IPS-18a (cell line): Measurements from ENCODE around the gene KRTAP25-1.

ENCODE experiments used
- H3K27ac ChIP-seq: one replicate; pipeline ENCODE4 v1.5.1; 2013; ENCODE audit warnings: low read length
- H3K27me3 ChIP-seq: one replicate; pipeline ENCODE4 v1.6.1; 2013; ENCODE audit warnings: mild to moderate bottlenecking, low read length; ENCODE audit not compliant: control insufficient read depth, insufficient read depth
- H3K36me3 ChIP-seq: one replicate; pipeline ENCODE4 v1.6.1; 2013; ENCODE audit warnings: low read depth, low read length; ENCODE audit not compliant: control insufficient read depth
- H3K4me1 ChIP-seq: one replicate; pipeline ENCODE4 v1.6.1; 2013; ENCODE audit warnings: low read depth, low read length; ENCODE audit not compliant: control insufficient read depth
- H3K4me3 ChIP-seq: one replicate; pipeline ENCODE4 v1.5.1; 2013; ENCODE audit warnings: low read length
- H3K9ac ChIP-seq: one replicate; pipeline ENCODE4 v1.6.1; 2013; ENCODE audit warnings: mild to moderate bottlenecking, low read length, moderate library complexity
- H3K9me3 ChIP-seq: one replicate; pipeline ENCODE4 v1.6.1; 2013; ENCODE audit warnings: low read depth, low read length; ENCODE audit not compliant: control insufficient read depth

KRTAP25-1 gene

GRCh38 chr21:30245061-30245460, 44.3 kb downstream of the KRTAP25-1 start:
- Histone ChIP-seq H3K4me3 (no peak overlapping the region), H3K27me3 (no peaks in the 10 kb centered on the region), H3K27ac (no peak overlapping the region), H3K9me3 (no peaks in the 10 kb centered on the region), H3K4me1 (no peaks in the 10 kb centered on the region), H3K9ac (no peak overlapping the region), H3K36me3 (no peaks in the 10 kb centered on the region)

- H3K9ac ChIP-seq, result no peak overlapping the region
- no peaks in the 10 kb centered on the region for H3K9me3 ChIP-seq
- H3K4me1 ChIP-seq, result no peaks in the 10 kb centered on the region
- no peaks in the 10 kb centered on the region for H3K36me3 ChIP-seq
- no peaks in the 10 kb centered on the region for H3K27me3 ChIP-seq
- H3K27ac ChIP-seq, result no peak overlapping the region
- no peak overlapping the region for H3K4me3 ChIP-seq
Measured at GRCh38 chr21:30243691-30244090, 45.6 kb downstream of the KRTAP25-1 start.

GRCh38 chr21:30240661-30241060, 48.7 kb downstream of the KRTAP25-1 start:
- Histone ChIP-seq H3K4me1 (no peaks in the 10 kb centered on the region), H3K27me3 (no peaks in the 10 kb centered on the region), H3K4me3 (no peak overlapping the region), H3K9me3 (no peaks in the 10 kb centered on the region), H3K9ac (no peak overlapping the region), H3K27ac (no peak overlapping the region), H3K36me3 (no peaks in the 10 kb centered on the region)
